Calu3 (cell line): ENCODE data around the gene FAM43A. TPM values are rescaled to one million over a fixed set of nuclear protein-coding genes. Genes with fewer than 3 reads are reported as not detected.

ENCODE experiments used
- Bru-seq: library from RNA; stranded (reverse); fragments of 400-500 nt; gene quantifications from one replicate; lab custom pipeline; 2021; lab: Mats Ljungman, UMichigan
- BruChase-seq, 2 experiments: library from RNA; stranded (reverse); fragments of 400-500 nt; gene quantifications; one replicate each; lab custom pipeline; 2021; lab: Mats Ljungman, UMichigan
- BruUV-seq: library from RNA; stranded (reverse); fragments of 400-500 nt; replicated peaks from 2 replicates; lab custom pipeline; 2021; lab: Mats Ljungman, UMichigan
- CTCF ChIA-PET: fragments of 300-600 bp; sonication (Branson Sonifier 250); formaldehyde crosslinking; loops from one replicate; lab custom pipeline; 2022; ENCODE audit warnings: antibody characterized with exemption; lab: Charles Lee
- DNase-seq: peaks from one replicate; pipeline ENCODE4 v3.0.0; 2022
- H3K27ac Mint-ChIP-seq: one replicate; pipeline ENCODE4 v1.8.0; 2022; ENCODE audit warnings: mixed read lengths; ENCODE audit not compliant: unreplicated experiment
- H3K27me3 Mint-ChIP-seq: one replicate; pipeline ENCODE4 v1.8.0; 2022; ENCODE audit warnings: mixed read lengths; ENCODE audit not compliant: unreplicated experiment
- H3K36me3 Mint-ChIP-seq: one replicate; pipeline ENCODE4 v1.8.0; 2022; ENCODE audit warnings: mild to moderate bottlenecking, moderate library complexity, mixed read lengths; ENCODE audit not compliant: insufficient read depth, unreplicated experiment
- H3K4me1 Mint-ChIP-seq: one replicate; pipeline ENCODE4 v1.8.0; 2022; ENCODE audit warnings: mild to moderate bottlenecking, low read depth, mixed read lengths; ENCODE audit not compliant: unreplicated experiment
- H3K4me3 Mint-ChIP-seq: one replicate; pipeline ENCODE4 v1.8.0; 2022; ENCODE audit warnings: mild to moderate bottlenecking, low read depth, moderate library complexity, mixed read lengths; ENCODE audit not compliant: unreplicated experiment
- H3K9me3 Mint-ChIP-seq: one replicate; pipeline ENCODE4 v1.8.0; 2022; ENCODE audit warnings: low read depth, mixed read lengths; ENCODE audit not compliant: unreplicated experiment
- CTCF ChIP-seq: fragments of 200-600 bp; IDR thresholded peaks from one replicate; pipeline ENCODE4 v1.8.0; 2022; ENCODE audit warnings: antibody characterized with exemption; ENCODE audit not compliant: unreplicated experiment
- intact Hi-C: fragments of 100-400 bp; cut with micrococcal nuclease; formaldehyde crosslinking; loops from one replicate; pipeline ENCODE4 v1.10.0; 2022; ENCODE audit not compliant: unreplicated experiment
- long read RNA-seq: library from polyadenylated mRNA; stranded (forward); transcript quantifications from one replicate; pipeline ENCODE4 v2.0.0, GENCODE V29; 2022
- total RNA-seq: library from RNA; stranded (reverse); gene quantifications from 2 replicates; pipeline ENCODE4 v1.2.3, GENCODE V29; 2022

The FAM43A gene
- total RNA-seq (1.8 and 2.9 TPM in 2 replicates), Bru-seq, nascent RNA (percentile 41 among the genes with signal in this experiment), BruChase-seq, experiment 1, labeled RNA remaining after a 6-hour chase (percentile 33 among the genes with signal in this experiment), BruChase-seq, experiment 2, labeled RNA remaining after a 2-hour chase (percentile 37 among the genes with signal in this experiment)
- long read RNA-seq, result 0 reads

GRCh38 chr3:194685718-194686413 lies at the start of gene FAM43A:
TSS of gene FAM43A (plus strand) at chr3:194685883. CDS start at chr3:194686827, 944 bp downstream.
- CTCF ChIA-PET, result interaction anchor here (1.0 to 3.2 kb wide), 4 partner anchors 14 to 83 kb away, joined by 3 to 27 read pairs (median 14); partner anchors contain the start of gene LSG1
- Mint-ChIP-seq H3K4me3 (peak within 1 kb of the TSS; percentile 90), H3K9me3 (no peaks in the 10 kb centered on the region), H3K36me3 (peaks cover 31% of the 10 kb centered on the region), H3K27ac (no peak within 1 kb of the TSS), H3K27me3 (peaks cover 37% of the 10 kb centered on the region), H3K4me1 (peaks cover 29% of the 10 kb centered on the region)
- BruUV-seq, result no TSS peak
- TF ChIP-seq CTCF, result no peak
- intact Hi-C loops, result loop anchor here (10.0 kb wide), 3 partner anchors 79 to 829 kb away; no protein-coding TSS in a partner anchor
- DNase-seq, result peak; percentile 83

- Mint-ChIP-seq H3K27me3 (no peaks in the 10 kb centered on the region), H3K36me3 (peaks cover 56% of the 10 kb centered on the region), H3K27ac (no peak overlapping the region), H3K9me3 (no peaks in the 10 kb centered on the region), H3K4me3 (no peak overlapping the region), H3K4me1 (no peaks in the 10 kb centered on the region)
- no peak for TF ChIP-seq CTCF
- BruUV-seq, result no TSS peak
- CTCF ChIA-PET, result no interaction called here
- no peak for DNase-seq
- intact Hi-C loops, result loop anchor here (10.0 kb wide), 1 partner anchor 302 kb away; no protein-coding TSS in a partner anchor
Measured at GRCh38 chr3:194637066-194637465, 48.6 kb upstream of the FAM43A start.

- BruUV-seq, result no TSS peak
- Mint-ChIP-seq H3K4me3 (no peak overlapping the region), H3K27me3 (no peaks in the 10 kb centered on the region), H3K36me3 (peaks cover 55% of the 10 kb centered on the region), H3K4me1 (no peaks in the 10 kb centered on the region), H3K27ac (no peak overlapping the region), H3K9me3 (no peaks in the 10 kb centered on the region)
- no peak for TF ChIP-seq CTCF
- CTCF ChIA-PET, result interaction anchor here (0.6 kb wide), 2 partner anchors 33 to 35 kb away, joined by 3 to 4 read pairs; no protein-coding TSS in a partner anchor
- no peak for DNase-seq
- intact Hi-C loops, result loop anchor here (10.0 kb wide), 1 partner anchor 303 kb away; no protein-coding TSS in a partner anchor
Measured at GRCh38 chr3:194637541-194638400, 47.9 kb upstream of the FAM43A start.
